Activated CD8-positive, alpha-beta memory T cell treated with anti-CD3 and anti-CD28 coated beads, Interleukin-2, amount 50 U/mL, for 48 hours (primary cell): Measurements from ENCODE around the gene NUP43.
"Not testable (repeated sequence)": the region's sequence is repeated elsewhere in the genome, so short reads cannot be mapped to it uniquely, and the experiment has no call there.

Source experiments
- DNase-seq: peaks from one replicate; pipeline ENCODE4 v3.0.0-alpha.2; 2020

Gene NUP43

GRCh38 chr6:149746147-149746946 is at the start of gene NUP43:
TSS of gene NUP43 (minus strand) at chr6:149746529. CDS start at chr6:149746495, 34 bp downstream.
- DNase-seq: peak; percentile 96

- DNase-seq: no peak
Measured at GRCh38 chr6:149783551-149783950, 37.2 kb upstream of the NUP43 start.

- no peak for DNase-seq
Measured at GRCh38 chr6:149782337-149782736, 36.0 kb upstream of the NUP43 start.

DNA sequence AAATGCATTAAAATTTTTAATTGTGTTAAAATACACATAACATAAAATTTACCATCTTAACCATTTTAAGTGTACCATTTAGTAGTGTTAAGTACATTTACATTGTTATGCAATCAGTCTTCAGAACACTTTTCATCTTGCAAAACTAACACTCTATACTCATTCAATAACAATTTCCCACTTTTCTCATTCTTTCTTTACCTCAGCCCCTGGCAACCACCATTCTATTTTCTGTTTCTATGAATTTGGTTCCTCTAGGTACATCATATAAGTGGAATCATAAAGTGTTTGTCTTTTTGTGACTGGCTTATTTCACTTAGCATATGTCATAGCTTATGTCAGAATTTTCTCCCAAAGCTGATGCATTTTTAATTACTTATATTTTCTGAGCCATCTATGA is 35.4 kb upstream of the NUP43 start:
- no peak for DNase-seq

DNA sequence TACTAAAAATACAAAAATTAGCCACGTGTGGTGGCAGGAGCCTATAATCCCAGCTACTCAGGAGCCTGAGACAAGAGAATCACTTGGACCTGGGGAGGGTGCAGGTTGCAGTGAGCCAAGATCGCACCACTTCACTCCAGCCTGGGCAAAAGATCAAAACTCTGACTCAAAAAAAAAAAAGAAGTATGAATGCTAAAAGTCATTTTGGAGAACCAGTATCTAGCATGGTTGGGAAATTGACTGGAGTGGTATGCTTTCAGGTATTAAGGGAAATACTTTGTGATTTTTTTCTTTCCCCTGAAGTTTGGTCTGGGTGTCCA is 33.3 kb upstream of the NUP43 start:
- DNase-seq: no peak

GRCh38 chr6:149777624-149778023 is 31.3 kb upstream of the NUP43 start:
- DNase-seq: no peak

DNA sequence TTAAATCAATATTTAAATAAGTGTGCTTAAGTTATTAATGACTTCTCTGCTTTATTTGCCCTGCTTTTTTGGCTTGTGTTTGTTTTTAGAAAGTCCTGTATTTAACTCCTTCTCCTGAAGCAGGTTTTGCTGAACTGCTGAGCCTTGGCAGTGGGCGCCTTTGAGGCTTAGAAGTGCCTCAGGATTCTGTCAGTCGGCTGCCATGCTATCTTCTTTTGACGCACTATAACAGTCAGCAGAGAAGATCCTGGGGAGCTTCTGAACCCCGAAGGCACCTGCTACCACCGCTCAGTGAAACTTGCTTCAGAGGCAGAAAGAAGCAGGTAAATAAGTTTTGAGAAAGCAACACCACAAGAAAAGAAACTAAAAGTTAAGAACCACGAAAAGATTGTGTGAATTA is 25.6 kb upstream of the NUP43 start:
- no peak for DNase-seq

DNA sequence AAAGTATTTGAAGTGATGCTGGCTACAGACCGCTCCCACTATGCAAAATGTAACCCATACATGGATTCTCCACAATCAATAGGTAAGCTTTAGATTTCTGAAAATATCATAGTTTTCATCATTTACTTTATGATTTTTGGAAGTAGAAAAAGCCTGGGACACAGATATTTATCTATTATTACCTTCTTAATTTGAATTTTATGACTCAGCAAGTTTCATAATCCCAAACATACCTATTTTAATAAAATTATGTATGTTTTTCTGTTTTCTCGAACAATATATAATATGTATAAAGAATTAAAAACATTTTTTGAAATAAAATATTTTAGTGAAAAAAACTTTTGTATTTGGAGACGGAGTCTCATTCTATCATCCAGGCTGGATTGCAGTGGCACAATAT is 24.9 kb upstream of the NUP43 start:
- DNase-seq: no peak

DNA sequence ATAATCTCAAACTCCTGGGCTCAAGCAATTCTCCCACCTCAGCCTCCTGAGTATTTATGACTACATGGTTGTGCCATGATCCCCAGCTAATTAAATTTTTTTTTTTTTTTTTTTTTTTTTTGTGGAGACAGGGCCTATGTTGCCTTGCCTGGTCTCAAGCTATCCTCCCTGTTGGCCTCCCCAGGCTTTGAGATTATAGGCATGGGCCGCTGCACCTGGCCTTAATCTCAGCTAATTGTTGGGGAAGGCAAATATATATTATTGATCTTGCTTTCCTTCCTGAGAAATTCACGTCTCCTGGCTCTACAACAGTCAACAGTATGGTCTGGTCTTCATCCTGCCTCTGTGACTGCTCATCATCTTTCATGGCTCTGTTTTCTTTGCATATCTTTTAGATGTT is 23.3 kb upstream of the NUP43 start:
- DNase-seq: no peak

GRCh38 chr6:149766156-149766769 is 19.9 kb upstream of the NUP43 start:
- no peak for DNase-seq

GRCh38 chr6:149763866-149764265 is 17.5 kb upstream of the NUP43 start:
- no peak for DNase-seq

GRCh38 chr6:149761438-149761837 is 15.1 kb upstream of the NUP43 start:
- no peak for DNase-seq

DNA sequence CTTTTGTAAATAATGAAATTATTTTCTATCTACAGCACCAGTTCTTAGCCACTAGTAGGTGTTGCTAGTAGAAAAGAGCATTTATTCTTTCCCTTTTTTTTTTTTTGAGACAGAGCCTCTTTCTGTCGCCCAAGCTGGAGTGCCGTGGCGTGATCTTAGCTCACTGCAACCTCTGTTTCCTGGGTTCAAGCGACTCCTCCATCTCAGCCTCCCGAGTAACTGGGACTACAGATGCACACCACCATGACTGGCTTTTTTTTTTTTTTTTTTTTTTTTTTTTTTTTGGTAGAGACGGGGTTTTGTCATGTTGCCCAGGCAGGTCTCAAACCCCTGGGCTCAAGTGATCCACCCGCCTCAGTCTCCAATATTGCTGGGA is 9.9 kb upstream of the NUP43 start:
- no peak for DNase-seq

DNA sequence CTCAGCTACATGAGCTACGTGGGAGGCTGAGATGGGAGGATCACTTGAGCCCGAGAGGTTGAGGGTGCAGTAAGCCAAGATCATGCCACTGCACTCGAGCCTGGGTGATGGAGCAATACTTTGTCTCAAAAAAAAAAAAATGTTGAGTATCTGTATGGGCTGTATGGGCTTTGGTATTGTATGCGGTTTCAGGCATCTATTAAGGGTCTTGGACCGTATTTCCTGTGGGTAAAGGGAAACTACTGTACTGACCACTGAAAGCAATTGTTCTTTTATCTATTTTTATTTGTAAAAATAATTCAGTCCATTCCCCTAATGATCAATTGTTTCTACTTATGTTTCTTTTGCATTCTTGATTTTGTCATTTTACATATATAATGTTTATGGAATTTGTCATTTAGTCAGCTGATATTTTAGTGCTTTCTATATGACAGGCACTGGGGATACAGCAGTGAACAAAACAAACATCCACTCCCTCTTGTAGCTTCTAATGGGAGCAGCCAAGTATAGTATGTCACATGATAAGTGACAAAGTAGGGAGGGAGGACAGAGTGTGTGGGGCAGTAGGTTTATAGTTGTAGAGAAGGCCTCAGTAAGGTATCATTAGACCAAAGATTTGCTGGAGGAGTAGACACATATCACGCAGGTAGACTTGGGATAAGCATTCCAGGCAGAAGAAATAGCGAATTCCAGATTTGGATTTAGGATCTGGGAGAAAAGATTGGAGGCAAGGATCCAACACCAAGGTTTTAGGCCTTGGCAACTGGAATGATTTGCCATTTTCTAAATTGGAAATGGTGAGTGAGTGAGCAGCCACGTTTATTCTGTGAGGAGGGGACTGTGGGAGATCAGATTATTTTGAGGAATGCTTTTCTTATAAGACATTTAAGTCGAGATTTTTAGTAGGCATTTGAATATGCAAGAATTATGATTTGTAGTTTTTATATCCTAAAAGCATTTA is 9.3 kb upstream of the NUP43 start:
- no peak for DNase-seq

- DNase-seq: no peak
Measured at GRCh38 chr6:149754548-149754947, 8.2 kb upstream of the NUP43 start.

DNA sequence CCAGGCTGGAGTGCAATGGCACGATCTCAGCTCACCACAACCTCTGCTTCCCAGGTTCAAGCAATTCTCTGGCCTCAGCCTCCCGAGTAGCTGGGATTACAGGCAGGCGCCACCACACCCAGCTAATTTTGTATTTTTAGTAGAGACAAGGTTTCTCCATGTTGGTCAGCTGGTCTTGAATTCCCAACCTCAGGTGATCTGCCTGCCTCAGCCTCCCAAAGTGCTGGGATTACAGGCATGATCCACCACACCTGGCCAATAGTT is 7.0 kb upstream of the NUP43 start:
- not testable (repeated sequence) for DNase-seq

GRCh38 chr6:149752600-149753373 is 6.5 kb upstream of the NUP43 start:
- no peak for DNase-seq

DNA sequence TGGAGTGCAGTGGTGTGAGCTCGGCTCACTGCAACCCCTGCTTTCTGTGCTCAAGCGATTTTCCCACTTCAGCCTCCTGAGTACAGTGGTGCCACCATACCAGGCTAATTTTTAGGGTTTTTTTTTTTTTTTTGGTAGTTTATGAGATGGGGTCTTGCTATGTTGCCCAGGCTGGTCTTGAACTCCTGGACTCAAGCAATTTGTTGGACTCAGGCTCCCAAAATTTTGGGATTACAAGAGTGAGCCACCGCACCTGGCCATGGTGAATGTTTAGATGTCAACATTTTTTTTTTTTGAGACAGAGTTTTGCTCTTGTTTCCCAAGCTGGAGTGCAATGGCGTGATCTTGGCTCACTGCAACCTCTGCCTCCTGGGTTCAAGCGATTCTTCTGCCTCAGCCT is 5.6 kb upstream of the NUP43 start:
- DNase-seq: not testable (repeated sequence)

GRCh38 chr6:149751239-149751638 is 4.9 kb upstream of the NUP43 start:
- DNase-seq: no peak

GRCh38 chr6:149750136-149750609 is 3.8 kb upstream of the NUP43 start:
- DNase-seq: peak; percentile 85

GRCh38 chr6:149749594-149750135 is 3.3 kb upstream of the NUP43 start, which contains the start of gene PCMT1:
TSS of gene PCMT1 (plus strand) at chr6:149749741. CDS start at chr6:149749902, 161 bp downstream.
- DNase-seq: peak; percentile 96

DNA sequence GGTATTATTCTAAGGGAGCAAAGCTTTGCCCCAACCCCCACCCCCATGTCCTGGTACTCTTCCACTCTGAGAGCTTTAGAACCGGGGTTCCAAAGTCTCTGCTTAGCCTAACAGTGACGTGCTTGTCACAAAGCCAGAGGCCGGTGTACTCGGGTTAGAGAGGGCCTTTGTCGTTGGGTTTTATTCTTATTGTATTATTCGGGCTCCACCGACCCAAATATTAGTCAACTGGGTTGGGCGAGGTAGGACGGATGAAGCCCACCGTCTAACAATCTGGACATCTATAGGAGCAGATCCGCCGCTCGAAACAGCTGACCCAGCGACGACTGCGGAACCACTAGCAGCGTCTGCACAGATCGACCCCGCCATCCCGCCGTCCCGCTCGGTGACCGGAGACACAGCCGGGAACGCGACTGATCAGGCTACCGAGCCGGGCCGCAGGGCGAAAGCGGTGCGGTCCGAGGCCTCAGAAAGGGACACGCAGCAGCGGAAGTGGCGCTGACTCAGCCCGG is 2.8 kb upstream of the NUP43 start:
- not testable (repeated sequence) for DNase-seq
